ENCODE data around the gene AGAP3.

DNA sequence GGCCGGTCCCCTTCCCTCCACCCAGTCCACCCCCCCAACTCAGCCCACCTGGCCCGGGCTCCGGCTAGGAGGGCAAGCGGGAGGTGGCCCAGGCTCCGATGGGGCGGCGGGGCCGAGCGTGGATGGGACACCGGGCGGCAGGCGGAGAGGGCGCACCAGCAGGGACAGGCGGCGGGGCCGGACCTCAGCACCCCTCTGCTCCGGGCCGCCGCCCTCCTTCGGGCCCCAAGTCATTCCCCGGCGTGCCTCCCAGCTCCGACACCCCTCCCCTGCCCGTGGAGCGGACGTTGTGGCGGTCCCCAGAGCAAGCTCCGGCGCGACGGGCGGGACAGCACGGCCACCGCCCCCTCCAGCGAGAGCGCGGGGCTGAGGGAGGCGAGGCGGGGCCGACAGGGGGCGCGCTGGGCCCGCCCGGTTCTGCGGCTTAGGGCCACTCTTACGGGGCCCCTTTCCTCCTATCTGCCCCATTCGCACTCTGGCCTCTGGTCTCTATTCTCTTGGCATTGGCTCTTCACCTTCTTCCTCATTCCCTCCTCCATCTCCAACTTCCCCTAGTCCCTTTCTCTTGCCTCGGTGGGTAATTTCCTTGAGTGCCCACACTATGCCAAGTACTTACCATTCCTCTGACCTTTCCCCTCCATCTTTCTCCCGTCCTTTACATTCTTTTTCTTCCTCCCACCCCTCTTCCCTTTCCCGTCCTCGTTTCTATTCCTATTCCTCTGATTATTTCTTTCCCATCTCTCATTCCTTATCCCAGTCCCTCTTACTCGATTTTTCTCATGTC, 81.9 kb downstream of the AGAP3 start:
- TF ChIP-seq, protein P1, sequence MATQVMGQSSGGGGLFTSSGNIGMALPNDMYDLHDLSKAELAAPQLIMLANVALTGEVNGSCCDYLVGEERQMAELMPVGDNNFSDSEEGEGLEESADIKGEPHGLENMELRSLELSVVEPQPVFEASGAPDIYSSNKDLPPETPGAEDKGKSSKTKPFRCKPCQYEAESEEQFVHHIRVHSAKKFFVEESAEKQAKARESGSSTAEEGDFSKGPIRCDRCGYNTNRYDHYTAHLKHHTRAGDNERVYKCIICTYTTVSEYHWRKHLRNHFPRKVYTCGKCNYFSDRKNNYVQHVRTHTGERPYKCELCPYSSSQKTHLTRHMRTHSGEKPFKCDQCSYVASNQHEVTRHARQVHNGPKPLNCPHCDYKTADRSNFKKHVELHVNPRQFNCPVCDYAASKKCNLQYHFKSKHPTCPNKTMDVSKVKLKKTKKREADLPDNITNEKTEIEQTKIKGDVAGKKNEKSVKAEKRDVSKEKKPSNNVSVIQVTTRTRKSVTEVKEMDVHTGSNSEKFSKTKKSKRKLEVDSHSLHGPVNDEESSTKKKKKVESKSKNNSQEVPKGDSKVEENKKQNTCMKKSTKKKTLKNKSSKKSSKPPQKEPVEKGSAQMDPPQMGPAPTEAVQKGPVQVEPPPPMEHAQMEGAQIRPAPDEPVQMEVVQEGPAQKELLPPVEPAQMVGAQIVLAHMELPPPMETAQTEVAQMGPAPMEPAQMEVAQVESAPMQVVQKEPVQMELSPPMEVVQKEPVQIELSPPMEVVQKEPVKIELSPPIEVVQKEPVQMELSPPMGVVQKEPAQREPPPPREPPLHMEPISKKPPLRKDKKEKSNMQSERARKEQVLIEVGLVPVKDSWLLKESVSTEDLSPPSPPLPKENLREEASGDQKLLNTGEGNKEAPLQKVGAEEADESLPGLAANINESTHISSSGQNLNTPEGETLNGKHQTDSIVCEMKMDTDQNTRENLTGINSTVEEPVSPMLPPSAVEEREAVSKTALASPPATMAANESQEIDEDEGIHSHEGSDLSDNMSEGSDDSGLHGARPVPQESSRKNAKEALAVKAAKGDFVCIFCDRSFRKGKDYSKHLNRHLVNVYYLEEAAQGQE (IDR thresholded peaks at IDR 0.05; ENCODE audit: low read depth): no peak
- TF ChIP-seq, protein P2, sequence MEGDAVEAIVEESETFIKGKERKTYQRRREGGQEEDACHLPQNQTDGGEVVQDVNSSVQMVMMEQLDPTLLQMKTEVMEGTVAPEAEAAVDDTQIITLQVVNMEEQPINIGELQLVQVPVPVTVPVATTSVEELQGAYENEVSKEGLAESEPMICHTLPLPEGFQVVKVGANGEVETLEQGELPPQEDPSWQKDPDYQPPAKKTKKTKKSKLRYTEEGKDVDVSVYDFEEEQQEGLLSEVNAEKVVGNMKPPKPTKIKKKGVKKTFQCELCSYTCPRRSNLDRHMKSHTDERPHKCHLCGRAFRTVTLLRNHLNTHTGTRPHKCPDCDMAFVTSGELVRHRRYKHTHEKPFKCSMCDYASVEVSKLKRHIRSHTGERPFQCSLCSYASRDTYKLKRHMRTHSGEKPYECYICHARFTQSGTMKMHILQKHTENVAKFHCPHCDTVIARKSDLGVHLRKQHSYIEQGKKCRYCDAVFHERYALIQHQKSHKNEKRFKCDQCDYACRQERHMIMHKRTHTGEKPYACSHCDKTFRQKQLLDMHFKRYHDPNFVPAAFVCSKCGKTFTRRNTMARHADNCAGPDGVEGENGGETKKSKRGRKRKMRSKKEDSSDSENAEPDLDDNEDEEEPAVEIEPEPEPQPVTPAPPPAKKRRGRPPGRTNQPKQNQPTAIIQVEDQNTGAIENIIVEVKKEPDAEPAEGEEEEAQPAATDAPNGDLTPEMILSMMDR (IDR thresholded peaks at IDR 0.05 in 2 of 3, conservative IDR thresholded peaks at IDR 0.05 in 1 of 3; ENCODE audit: borderline replicate concordance in 1 of 3, insufficient read depth in 1 of 3, low read depth in 2 of 3, low read length in 2 of 3): peak; percentile 75 to 90 (median 76)
- TF ChIP-seq POLR2AphosphoS5 (IDR thresholded peaks at IDR 0.05; ENCODE audit: low read depth, low read length) (peak; percentile 16; the same call in 1 of the 2 replicates), YY1 (IDR thresholded peaks at IDR 0.05; ENCODE audit: extremely low read depth, insufficient replicate concordance, low read depth, low read length) (no peak), SIN3A (IDR thresholded peaks at IDR 0.05; ENCODE audit: low read depth) (peak; percentile 23; the same call in 1 of the 2 replicates)
